Measurements from ENCODE around the gene SYT9.
"Not testable (repeated sequence)": the region's sequence is repeated elsewhere in the genome, so short reads cannot be mapped to it uniquely, and the experiment has no call there.

Gene SYT9

GRCh38 chr11:7311903-7312302, 60.2 kb downstream of the SYT9 start:
- TF ChIP-seq TAF1 (IDR thresholded peaks at IDR 0.05; ENCODE audit: borderline replicate concordance, low read depth, low read length) (no peak), POLR2A (IDR thresholded peaks at IDR 0.05; ENCODE audit: low read depth, low read length) (no peak), POLR2AphosphoS5 (IDR thresholded peaks at IDR 0.05; ENCODE audit: low read depth, low read length) (no peak)
- FAIRE-seq (no peak), DNase-seq (ENCODE audit: insufficient read length) (no peak)

DNA sequence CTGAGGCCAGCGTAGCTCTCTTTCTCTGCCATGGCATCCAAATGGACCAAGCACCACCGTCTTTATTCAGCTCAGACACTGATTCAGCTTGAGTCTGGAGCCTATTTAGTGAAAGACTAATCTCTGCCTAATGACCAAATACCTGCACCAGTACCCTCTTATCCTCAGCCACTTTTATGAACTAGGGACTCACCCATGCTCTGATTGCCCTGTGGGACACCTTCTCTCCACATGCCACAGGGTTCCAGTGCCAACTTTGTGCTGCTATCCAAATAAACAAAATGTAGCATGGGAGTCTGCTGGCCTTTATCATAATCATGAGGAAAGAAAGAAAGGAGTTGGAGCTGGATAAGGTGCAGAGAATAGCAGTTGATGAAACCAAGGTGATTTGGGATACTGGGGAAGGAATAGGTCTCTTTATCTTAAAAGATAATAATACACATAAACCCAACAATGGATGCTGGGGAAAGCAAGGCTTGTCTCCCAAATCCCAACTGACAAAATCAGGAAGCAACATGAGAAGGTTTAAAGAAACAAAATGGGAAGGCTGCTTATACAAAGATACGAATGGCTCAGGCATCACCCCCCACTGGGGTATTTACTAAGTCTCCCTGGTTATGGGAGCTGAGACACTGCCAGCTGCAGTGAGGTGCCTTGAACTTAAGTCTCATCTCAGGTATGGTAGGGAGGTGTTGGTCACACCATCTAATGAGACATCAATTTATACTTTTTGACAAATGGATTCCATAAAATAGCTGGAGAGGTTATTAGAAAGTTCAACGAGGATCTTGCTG, 63.3 kb downstream of the SYT9 start:
- FAIRE-seq (no peak), DNase-seq (ENCODE audit: insufficient read length) (no peak)
- TF ChIP-seq TAF1 (IDR thresholded peaks at IDR 0.05; ENCODE audit: borderline replicate concordance, low read depth, low read length) (no peak), POLR2A (IDR thresholded peaks at IDR 0.05; ENCODE audit: low read depth, low read length) (no peak), POLR2AphosphoS5 (IDR thresholded peaks at IDR 0.05; ENCODE audit: low read depth, low read length) (no peak)

- DNase-seq (ENCODE audit: insufficient read length), result no peak
- no peak for FAIRE-seq
- TF ChIP-seq POLR2AphosphoS5 (IDR thresholded peaks at IDR 0.05; ENCODE audit: low read depth, low read length) (no peak), POLR2A (IDR thresholded peaks at IDR 0.05; ENCODE audit: low read depth, low read length) (no peak), TAF1 (IDR thresholded peaks at IDR 0.05; ENCODE audit: borderline replicate concordance, low read depth, low read length) (no peak)
These were observed 67.8 kb downstream of the SYT9 start for GRCh38 chr11:7319501-7319900.

GRCh38 chr11:7320306-7320705, 68.6 kb downstream of the SYT9 start:
- DNase-seq (ENCODE audit: insufficient read length) (no peak), FAIRE-seq (no peak)
- TF ChIP-seq POLR2AphosphoS5 (IDR thresholded peaks at IDR 0.05; ENCODE audit: low read depth, low read length) (no peak), POLR2A (IDR thresholded peaks at IDR 0.05; ENCODE audit: low read depth, low read length) (no peak), TAF1 (IDR thresholded peaks at IDR 0.05; ENCODE audit: borderline replicate concordance, low read depth, low read length) (no peak)

- DNase-seq (ENCODE audit: insufficient read length) (no peak), FAIRE-seq (no peak)
- TF ChIP-seq POLR2A (IDR thresholded peaks at IDR 0.05; ENCODE audit: low read depth, low read length), result no peak
- TF ChIP-seq POLR2AphosphoS5 (IDR thresholded peaks at IDR 0.05; ENCODE audit: low read depth, low read length), result no peak
- TF ChIP-seq TAF1 (IDR thresholded peaks at IDR 0.05; ENCODE audit: borderline replicate concordance, low read depth, low read length), result no peak
These were observed 70.1 kb downstream of the SYT9 start for GRCh38 chr11:7321473-7322450.

DNA sequence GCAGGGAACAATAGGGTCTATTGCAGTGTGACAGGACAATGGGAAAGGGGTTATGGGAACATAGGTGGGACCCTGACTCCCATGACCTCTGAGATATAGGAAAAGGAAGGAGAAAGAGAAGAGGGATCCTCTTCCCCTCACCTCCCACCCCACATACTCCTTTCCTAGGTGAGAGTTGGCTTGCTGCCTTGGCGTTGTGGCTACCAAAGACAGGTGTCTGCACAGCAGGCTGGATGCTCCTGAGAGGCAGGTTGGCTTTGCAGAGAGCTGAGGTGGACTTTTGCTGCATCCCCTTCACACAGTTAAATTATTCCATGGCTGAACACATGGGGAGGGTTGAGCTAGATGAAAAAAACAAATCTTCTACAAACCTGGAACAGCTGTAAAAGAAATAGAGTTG, 80.7 kb downstream of the SYT9 start:
- DNase-seq (ENCODE audit: insufficient read length), result no peak
- TF ChIP-seq TAF1 (IDR thresholded peaks at IDR 0.05; ENCODE audit: borderline replicate concordance, low read depth, low read length) (no peak), POLR2AphosphoS5 (IDR thresholded peaks at IDR 0.05; ENCODE audit: low read depth, low read length) (no peak), POLR2A (IDR thresholded peaks at IDR 0.05; ENCODE audit: low read depth, low read length) (no peak)
- FAIRE-seq, result no peak

GRCh38 chr11:7332962-7333361, 81.3 kb downstream of the SYT9 start:
- no peak for FAIRE-seq
- DNase-seq (ENCODE audit: insufficient read length), result no peak
- no peak for TF ChIP-seq POLR2A (IDR thresholded peaks at IDR 0.05; ENCODE audit: low read depth, low read length)
- TF ChIP-seq POLR2AphosphoS5 (IDR thresholded peaks at IDR 0.05; ENCODE audit: low read depth, low read length), result no peak
- TF ChIP-seq TAF1 (IDR thresholded peaks at IDR 0.05; ENCODE audit: borderline replicate concordance, low read depth, low read length), result no peak

- FAIRE-seq; DNase-seq (ENCODE audit: insufficient read length): not testable (repeated sequence)
These were observed 83.7 kb downstream of the SYT9 start for GRCh38 chr11:7335442-7335841.

DNA sequence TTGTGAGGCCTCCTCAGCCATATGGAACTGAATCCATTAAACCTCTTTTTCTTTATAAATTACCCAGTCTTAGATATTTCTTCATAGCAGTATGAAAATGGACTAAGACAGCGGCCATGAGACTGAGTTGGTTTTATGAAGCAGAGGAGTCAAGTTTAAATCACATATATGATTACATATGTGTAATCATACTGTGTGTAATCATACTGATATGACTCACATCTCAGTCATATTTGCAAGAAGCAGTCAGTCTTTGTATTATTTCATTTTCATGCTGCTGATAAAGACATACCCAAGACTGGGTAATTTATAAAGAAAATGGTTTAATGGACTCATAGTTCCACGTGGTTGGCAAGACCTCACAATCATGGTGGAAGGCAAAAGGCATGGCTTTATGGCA, 89.8 kb downstream of the SYT9 start:
- TF ChIP-seq POLR2A (IDR thresholded peaks at IDR 0.05; ENCODE audit: low read depth, low read length), result no peak
- no peak for TF ChIP-seq POLR2AphosphoS5 (IDR thresholded peaks at IDR 0.05; ENCODE audit: low read depth, low read length)
- TF ChIP-seq TAF1 (IDR thresholded peaks at IDR 0.05; ENCODE audit: borderline replicate concordance, low read depth, low read length), result no peak
- FAIRE-seq (no peak), DNase-seq (ENCODE audit: insufficient read length) (no peak)

DNA sequence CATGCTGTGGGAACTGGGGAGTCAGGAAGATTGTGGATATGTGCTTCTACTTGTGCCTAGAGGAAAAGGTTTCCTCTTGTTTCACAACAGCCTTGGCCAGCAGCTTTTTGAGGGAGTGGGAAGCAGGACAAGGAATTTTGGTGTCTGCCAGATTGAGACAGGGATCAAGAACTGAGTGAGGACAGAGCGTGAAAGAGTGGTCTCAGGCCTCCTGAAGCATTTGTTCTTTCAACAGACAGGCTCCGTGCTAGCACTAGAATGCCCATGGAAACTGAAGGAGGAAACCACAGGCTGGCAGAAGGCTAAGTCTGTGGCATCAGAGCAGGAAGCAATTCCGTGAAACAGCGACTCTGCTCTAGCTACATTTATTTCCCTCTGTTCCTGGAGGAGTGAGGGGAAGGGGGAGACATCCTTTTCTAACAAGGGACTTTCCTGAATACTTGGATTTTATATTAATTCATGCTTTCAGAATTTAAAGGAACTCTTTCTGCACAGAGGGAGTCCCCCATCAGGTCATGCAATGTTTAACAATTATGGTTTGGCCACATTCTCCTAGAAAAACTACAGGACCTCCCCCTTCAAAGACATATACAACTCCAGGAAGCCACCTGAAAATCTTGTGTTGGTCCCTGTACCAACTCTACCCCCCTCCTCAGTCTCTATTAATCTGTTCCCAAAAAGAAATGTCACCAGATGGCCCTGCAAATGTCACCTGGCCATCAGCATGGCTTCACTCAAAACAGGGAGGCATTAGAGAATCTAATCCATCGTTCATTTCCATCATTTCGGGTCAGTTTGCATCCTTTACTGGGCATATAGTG, 96.1 kb downstream of the SYT9 start:
- DNase-seq (ENCODE audit: insufficient read length) (no peak), FAIRE-seq (no peak)
- no peak for TF ChIP-seq POLR2A (IDR thresholded peaks at IDR 0.05; ENCODE audit: low read depth, low read length)
- TF ChIP-seq TAF1 (IDR thresholded peaks at IDR 0.05; ENCODE audit: borderline replicate concordance, low read depth, low read length), result no peak
- no peak for TF ChIP-seq POLR2AphosphoS5 (IDR thresholded peaks at IDR 0.05; ENCODE audit: low read depth, low read length)

All from GM12892 (cell line).